SW 1271 (cell line): Measurements from ENCODE around the gene MRPL11.
A peak's percentile ranks its signal among the peaks of the same experiment; 100 is the strongest.

Source experiments
- DNase-seq, 2 experiments: peaks; one replicate each; lab custom pipeline; 2025; lab: John Stamatoyannopoulos, UW

MRPL11 gene

GRCh38 chr11:66438504-66439466 is at the start of gene MRPL11:
TSS of gene MRPL11 (minus strand) at chr11:66438848. CDS start at chr11:66438754, 94 bp downstream.
- peak; percentile 72 to 95 for DNase-seq

- no peak for DNase-seq
These were observed 46.2 kb upstream of the MRPL11 start for GRCh38 chr11:66484806-66485380.

GRCh38 chr11:66480117-66480938 is 41.7 kb upstream of the MRPL11 start, which contains the start of gene DPP3:
TSS of gene DPP3 (plus strand) at chr11:66480434. CDS start at chr11:66482201, 1,767 bp downstream.
- DNase-seq: peak; percentile 85 to 95

GRCh38 chr11:66479394-66480116 is 40.9 kb upstream of the MRPL11 start:
- DNase-seq: peak in 1 of 2 experiments; percentile 82

- DNase-seq: no peak
These were observed 40.2 kb upstream of the MRPL11 start for GRCh38 chr11:66478729-66479393.

- no peak for DNase-seq
These were observed 38.9 kb upstream of the MRPL11 start for GRCh38 chr11:66477263-66478201.

- DNase-seq: no peak
These were observed 38.2 kb upstream of the MRPL11 start for GRCh38 chr11:66476841-66477251.

- no peak for DNase-seq
These were observed 37.7 kb upstream of the MRPL11 start for GRCh38 chr11:66476173-66476840.

GRCh38 chr11:66475349-66476172 is 36.9 kb upstream of the MRPL11 start:
- DNase-seq: no peak

GRCh38 chr11:66473608-66474515 is 35.2 kb upstream of the MRPL11 start:
- DNase-seq: no peak

- no peak for DNase-seq
These were observed 34.5 kb upstream of the MRPL11 start for GRCh38 chr11:66473167-66473566.

GRCh38 chr11:66472054-66472453 is 33.4 kb upstream of the MRPL11 start:
- no peak for DNase-seq

- DNase-seq: no peak
These were observed 32.5 kb upstream of the MRPL11 start for GRCh38 chr11:66471142-66471541.

GRCh38 chr11:66470015-66470414 is 31.4 kb upstream of the MRPL11 start:
- no peak for DNase-seq

- no peak for DNase-seq
These were observed 30.8 kb upstream of the MRPL11 start for GRCh38 chr11:66469441-66469840.

- no peak for DNase-seq
These were observed 30.0 kb upstream of the MRPL11 start for GRCh38 chr11:66468691-66469090.

- no peak for DNase-seq
These were observed 29.1 kb upstream of the MRPL11 start for GRCh38 chr11:66467756-66468155.
